HG03060 (cell line): ENCODE results near the gene ZNF200.
"Not testable (repeated sequence)": the region's sequence is repeated elsewhere in the genome, so short reads cannot be mapped to it uniquely, and the experiment has no call there.

Experiments
- ATAC-seq: cut with Tn5 transposase; IDR thresholded peaks from one replicate; pipeline ENCODE4 v1.9.1; 2021; ENCODE audit warnings: low read depth, moderate number of reproducible peaks; ENCODE audit not compliant: unreplicated experiment

The ZNF200 gene

DNA sequence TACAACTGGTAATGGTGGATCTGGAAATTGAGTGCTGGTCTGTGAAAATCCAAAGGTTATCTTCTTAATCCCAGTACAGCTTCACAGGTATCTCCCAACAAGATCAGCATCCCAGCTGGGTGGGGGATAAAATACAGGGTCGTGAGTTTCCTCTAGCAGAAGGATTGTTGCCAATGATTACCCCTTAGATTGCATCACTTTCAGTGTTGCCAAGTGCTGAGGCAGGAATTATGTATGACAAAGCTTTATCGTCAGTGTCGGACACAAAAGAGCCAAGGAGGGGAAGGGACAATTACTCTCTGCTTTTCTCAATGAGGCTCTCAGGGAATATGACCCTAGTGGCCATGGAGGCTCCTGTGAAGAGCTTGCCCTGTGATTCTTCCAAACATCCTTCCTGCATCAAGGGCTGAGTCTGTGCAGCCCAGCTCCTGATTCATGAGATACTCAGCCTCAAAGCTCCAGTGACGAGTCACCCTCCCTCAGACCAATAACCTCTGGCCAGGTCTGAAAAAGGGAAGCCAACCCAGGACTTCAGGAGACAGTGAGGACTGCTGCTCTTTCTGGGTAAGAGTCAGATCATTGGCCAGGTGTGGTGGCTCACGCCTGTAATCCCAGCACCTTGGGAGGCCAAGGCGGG is 31.9 kb downstream of the ZNF200 start:
- ATAC-seq, result no peak

DNA sequence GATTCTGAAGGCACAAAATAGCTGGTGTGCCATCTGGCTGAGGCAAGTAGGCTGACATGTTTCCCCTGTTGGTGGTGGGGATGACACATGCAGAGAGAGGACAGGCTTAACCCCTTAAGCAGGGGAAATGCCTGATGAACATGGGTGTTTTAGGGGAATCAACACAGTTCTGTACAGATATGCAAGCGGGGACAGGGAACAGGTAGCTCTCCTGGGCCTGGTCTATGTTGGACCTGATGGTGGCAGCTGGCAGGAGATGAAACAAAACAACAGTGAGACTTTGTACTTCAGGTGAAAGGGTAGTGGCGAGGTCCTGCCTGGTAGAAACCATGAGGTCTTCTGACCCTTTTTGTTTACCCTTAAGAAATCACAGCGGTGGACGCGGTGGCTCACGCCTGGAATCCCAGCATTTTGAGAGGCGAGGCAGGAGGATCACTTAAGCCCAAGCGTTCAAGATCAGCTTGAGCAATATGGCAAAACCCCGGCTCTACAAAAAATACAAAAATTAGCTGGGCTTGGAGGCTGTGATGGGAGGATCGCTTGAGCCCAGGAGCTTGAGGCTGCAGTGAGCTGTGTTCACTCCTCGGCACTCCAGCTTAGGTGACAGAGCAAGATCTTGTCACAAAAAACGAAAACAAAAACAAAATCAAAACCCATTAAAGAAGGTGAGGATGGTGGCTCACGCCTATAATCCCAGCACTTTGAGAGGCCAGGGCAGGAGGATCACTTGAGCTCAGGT is 36.5 kb downstream of the ZNF200 start:
- ATAC-seq, result no peak

GRCh38 chr16:3197694-3198333 is 37.1 kb downstream of the ZNF200 start:
- not testable (repeated sequence) for ATAC-seq

- no peak for ATAC-seq
These were observed 39.0 kb downstream of the ZNF200 start for GRCh38 chr16:3195975-3196374.

DNA sequence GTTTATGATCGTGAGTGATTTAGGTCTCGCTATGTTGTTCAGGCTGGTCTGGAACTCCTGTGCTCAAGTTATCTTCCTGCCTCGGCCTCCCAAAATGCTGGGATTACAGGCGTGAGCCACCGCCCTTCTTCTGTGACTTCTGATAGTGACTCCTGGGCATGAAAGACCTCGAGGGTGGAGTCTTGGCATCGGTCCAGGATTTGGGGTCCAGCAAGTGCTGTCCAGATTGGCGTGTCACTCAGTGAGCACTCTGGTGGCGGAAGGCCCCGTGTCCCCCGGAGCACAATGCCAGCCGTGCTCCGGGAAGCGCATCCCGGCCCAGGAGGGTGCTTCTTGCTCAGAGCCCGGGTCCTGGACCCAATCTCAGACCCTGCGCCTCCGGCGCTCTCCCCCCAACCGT is 40.2 kb downstream of the ZNF200 start:
- ATAC-seq, result no peak

DNA sequence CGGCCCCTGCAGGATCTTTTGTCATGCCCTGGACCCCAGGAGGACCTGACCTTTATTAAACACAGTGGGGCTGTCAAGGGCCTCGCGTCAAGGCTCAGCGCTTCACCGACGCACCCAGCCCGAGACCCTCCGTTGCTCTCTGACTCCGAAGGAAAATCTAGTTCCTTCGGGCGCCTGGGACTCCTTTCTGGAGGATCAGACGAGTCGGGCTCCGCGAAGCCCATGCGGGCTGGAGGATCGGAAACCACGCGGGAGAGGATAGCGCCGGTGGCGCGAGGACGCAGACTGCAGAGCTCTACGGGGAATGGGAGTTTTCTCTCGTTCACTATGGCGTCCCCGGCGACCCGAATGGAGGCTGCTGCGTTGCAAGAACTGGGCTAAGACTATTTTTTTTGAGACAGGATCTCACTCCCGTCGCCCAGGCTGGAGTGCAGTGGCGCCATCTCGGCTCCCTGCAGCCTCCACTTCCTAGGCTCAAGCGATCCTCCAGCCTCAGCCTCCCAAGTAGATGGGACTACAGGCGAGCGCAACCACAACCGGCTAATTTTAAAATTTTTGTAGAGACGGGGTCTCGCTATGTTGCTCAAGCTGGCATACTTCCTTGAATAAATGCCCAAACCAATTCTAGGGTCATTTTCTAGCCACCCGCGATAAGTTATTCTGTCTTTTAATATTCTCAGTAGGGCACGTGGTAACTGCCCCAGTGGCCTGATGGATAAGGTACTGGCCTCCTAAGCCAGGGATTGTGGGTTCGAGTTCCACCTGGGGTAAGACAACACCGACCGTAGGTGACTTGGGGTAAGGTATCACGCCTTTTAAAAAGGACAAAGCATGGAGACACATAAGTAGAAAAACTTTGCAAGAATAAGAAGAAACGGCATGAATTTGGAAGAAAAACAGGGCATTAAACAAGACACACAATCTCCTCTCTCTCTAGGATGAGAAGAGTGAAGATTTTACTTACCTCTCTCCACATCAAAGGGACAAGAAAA is 41.4 kb downstream of the ZNF200 start:
- ATAC-seq, result no peak

- ATAC-seq, result no peak
These were observed 42.4 kb downstream of the ZNF200 start for GRCh38 chr16:3192476-3193019.

DNA sequence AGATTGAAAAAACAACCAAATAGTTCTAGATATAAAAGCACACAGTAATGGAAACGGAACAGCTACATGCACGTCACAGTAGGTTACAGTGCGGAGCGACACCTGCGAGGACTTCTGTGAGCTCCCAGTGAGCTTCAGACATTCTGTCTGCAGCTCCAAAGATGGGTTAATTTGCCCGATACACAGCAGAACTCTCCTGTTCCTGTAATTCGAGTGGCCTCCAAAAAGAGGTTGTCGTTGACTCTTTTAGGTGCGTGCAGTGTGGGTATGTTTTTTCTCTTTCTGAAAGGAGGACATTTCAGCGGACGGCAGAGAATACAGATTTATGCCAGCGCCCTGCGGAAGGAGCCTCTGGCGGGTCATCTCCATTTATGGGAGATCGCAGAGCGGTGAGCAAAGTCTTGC is 44.0 kb downstream of the ZNF200 start:
- ATAC-seq, result no peak

GRCh38 chr16:3189869-3190268 is 45.1 kb downstream of the ZNF200 start:
- no peak for ATAC-seq

DNA sequence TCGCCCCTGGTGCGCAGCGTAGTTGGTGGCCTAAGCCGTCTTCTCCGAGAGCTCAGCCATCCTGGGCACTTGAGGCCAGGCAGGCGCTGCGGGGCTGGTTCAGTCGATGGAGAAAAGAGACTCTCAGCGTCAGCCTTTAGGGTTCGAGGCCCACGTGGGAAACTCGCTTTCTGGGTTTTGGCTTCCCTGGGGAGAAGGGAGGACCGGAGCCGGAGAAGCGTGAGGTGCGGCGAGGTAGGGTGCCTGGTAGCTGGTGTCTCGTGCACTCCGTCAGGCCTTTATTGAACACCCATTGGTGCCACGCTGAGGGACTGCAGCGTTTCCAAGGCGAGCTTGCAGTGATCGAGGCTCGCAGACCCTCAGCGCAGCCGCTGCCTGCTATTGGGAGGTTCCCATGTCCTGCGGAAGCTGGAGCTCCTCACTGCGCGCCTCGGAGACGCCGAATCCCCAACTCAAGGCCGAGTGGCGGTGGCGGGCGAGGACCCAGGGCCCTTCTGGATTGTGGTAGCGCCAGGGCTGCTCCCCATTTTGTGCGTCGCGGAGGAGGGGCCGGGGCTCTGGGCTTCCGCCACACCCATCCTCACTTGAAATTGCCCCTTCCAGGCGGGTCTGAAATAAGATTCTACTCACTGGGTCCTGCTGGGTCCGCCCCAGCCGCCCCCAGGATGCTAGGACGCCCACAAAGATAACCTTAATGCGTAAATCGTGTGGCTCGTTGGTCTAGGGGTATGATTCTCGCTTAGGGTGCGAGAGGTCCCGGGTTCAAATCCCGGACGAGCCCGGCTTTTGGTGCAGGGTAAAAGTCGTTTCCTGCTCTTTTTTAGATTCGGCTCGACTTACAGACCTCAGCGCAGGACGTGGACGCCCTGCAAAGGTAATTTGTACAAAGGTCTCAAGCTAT is 45.8 kb downstream of the ZNF200 start:
- ATAC-seq, result no peak

DNA sequence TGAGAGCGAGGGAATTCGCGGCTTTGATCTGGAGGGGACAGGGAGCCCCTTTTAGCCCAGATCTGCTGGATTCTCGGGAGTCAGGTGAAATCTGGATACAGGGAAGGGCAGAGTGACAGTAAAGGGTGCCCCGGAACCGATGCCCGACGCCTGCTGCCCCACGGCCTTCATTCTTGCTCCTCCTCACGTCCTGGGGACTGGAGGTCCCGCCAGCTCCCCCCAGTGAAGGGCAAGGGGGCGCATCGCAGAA is 46.4 kb downstream of the ZNF200 start:
- ATAC-seq, result no peak

- ATAC-seq, result no peak
These were observed 46.9 kb downstream of the ZNF200 start, which contains the start of gene OR1F1 for GRCh38 chr16:3187798-3188674. OR1F1 (plus strand) TSS chr16:3188204.

- ATAC-seq, result no peak
These were observed 47.8 kb downstream of the ZNF200 start for GRCh38 chr16:3186946-3187690.

DNA sequence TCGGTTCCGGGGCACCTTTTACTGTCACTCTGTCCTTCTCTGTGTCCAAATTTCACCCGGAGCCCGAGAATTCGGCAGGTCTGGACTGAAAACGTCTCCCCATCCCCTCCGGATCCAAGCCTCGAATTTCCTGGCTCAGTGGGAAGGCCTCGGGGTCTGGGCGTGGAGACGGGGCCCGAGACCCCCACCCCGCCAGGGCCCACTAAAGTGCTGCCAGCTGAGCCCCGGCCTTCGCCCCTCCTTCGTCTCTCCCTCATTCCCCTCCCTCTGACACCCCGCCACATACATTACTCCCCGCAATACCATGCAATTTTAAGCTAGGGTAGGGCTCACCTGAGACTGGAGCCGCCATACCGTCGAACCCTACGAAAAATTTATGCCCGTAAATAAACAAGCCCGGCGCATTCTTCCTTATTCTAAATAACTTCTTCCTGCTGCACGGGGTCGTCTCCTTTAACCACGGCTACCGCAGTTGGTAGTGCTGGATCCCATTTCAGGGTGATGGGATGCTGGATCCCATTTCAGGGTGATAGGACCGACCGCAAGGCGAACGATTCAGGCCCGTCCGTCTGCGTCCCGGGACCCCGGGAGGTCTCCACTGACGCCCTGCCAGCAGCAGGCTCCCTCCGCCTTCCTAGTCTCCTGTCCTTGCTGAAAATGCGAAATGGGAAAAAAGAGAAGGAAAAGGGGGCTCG is 51.4 kb downstream of the ZNF200 start:
- no peak for ATAC-seq

GRCh38 chr16:3182608-3183444 is 52.1 kb downstream of the ZNF200 start:
- no peak for ATAC-seq

GRCh38 chr16:3182293-3182607 is 52.7 kb downstream of the ZNF200 start:
- not testable (repeated sequence) for ATAC-seq

GRCh38 chr16:3180445-3180878 is 54.5 kb downstream of the ZNF200 start:
- no peak for ATAC-seq
